GM23248 (cell line): ENCODE results near the gene PPP2R2B. TPM values are rescaled to one million over a fixed set of nuclear protein-coding genes. Genes with fewer than 3 reads are reported as not detected.
A peak's percentile ranks its signal among the peaks of the same experiment; 100 is the strongest.

Experiments
- DNase-seq: peaks from one replicate; pipeline ENCODE4 v3.0.0-alpha.2; 2015
- H2AFZ ChIP-seq: fragments of 200-600 bp; sonication (generic); 2 replicates; pipeline ENCODE4 v1.6.1; 2016; ENCODE audit warnings: antibody characterized with exemption
- H3F3A ChIP-seq: fragments of 200-600 bp; sonication (generic); 2 replicates; pipeline ENCODE4 v1.6.1; 2016; ENCODE audit warnings: mild to moderate bottlenecking, antibody characterized with exemption, mixed run types; ENCODE audit not compliant: insufficient read depth
- H3K27ac ChIP-seq: fragments of 200-600 bp; sonication (generic); 2 replicates; pipeline ENCODE4 v1.5.1; 2016; ENCODE audit warnings: mild to moderate bottlenecking
- H3K27me3 ChIP-seq: fragments of 200-600 bp; sonication (generic); replicated peaks from 2 replicates; pipeline ENCODE4 v1.6.1; 2016; ENCODE audit warnings: mild to moderate bottlenecking; ENCODE audit not compliant: insufficient read depth
- H3K36me3 ChIP-seq: fragments of 200-600 bp; sonication (generic); 2 replicates; pipeline ENCODE4 v1.6.1; 2016; ENCODE audit warnings: low read depth, mild to moderate bottlenecking
- H3K4me1 ChIP-seq: fragments of 200-600 bp; sonication (generic); 2 replicates; pipeline ENCODE4 v1.6.1; 2016; ENCODE audit warnings: mild to moderate bottlenecking; ENCODE audit not compliant: insufficient read depth
- H3K4me2 ChIP-seq: fragments of 200-600 bp; sonication (generic); one replicate; pipeline ENCODE4 v1.6.1; 2016; ENCODE audit warnings: mild to moderate bottlenecking; ENCODE audit not compliant: unreplicated experiment
- H3K4me3 ChIP-seq: fragments of 200-600 bp; sonication (generic); 2 replicates; pipeline ENCODE4 v1.5.1; 2016; ENCODE audit warnings: mild to moderate bottlenecking
- H3K79me2 ChIP-seq: fragments of 200-600 bp; sonication (generic); 2 replicates; pipeline ENCODE4 v1.6.1; 2016; ENCODE audit warnings: mild to moderate bottlenecking; ENCODE audit not compliant: insufficient read depth
- H3K9ac ChIP-seq: fragments of 200-600 bp; sonication (generic); 2 replicates; pipeline ENCODE4 v1.6.1; 2016; ENCODE audit warnings: mild to moderate bottlenecking
- H3K9me2 ChIP-seq: fragments of 200-600 bp; sonication (generic); 2 replicates; pipeline ENCODE4 v1.6.1; 2016; ENCODE audit warnings: mixed run types, mild to moderate bottlenecking, moderate library complexity; ENCODE audit not compliant: insufficient read depth
- H3K9me3 ChIP-seq: fragments of 200-600 bp; sonication (generic); one replicate; pipeline ENCODE4 v1.6.1; 2017; ENCODE audit warnings: low read depth
- H4K20me1 ChIP-seq: fragments of 200-600 bp; sonication (generic); 2 replicates; pipeline ENCODE4 v1.6.0; 2016; ENCODE audit not compliant: insufficient read depth
- EZH2 ChIP-seq: fragments of 200-600 bp; sonication (generic); IDR thresholded peaks from 2 replicates; pipeline ENCODE4 v1.6.1; 2018; ENCODE audit warnings: antibody characterized with exemption, mild to moderate bottlenecking; ENCODE audit not compliant: insufficient read depth, poor library complexity, severe bottlenecking
- EZH2phosphoT487 ChIP-seq: fragments of 200-600 bp; sonication (generic); IDR thresholded peaks from 2 replicates; pipeline ENCODE4 v1.6.1; 2018; ENCODE audit warnings: antibody characterized with exemption, moderate library complexity, mild to moderate bottlenecking, low read depth; ENCODE audit not compliant: insufficient read depth
- WGBS, 2 experiments: methylation state at CpG; one replicate each; pipeline ENCODE4 v1.1.6; 2015 to 2017; ENCODE audit warnings: low lambda C conversion rate in 2 of 2, low coverage in 1 of 2; ENCODE audit errors: missing lambda C conversion rate in 2 of 2; 5-methylcytosine and 5-hydroxymethylcytosine counted together
- in situ Hi-C: fragments of 300-500 bp; cut with MboI; formaldehyde crosslinking; loops from 2 replicates; pipeline ENCODE4 v1.15.0; 2020
- polyA plus RNA-seq: library from polyadenylated mRNA; unstranded; fragments of >200 nt; fragmentation: Nextera tagmentation; extraction: Ambion mirVana; gene quantifications from 2 replicates; pipeline ENCODE4 v1.2.1, GENCODE V29; 2016
- total RNA-seq: library from RNA; depleted of rRNA; stranded (reverse); fragments of >200 nt; shearing (Covaris generic); gene quantifications from 2 replicates; pipeline ENCODE4 v1.2.3, GENCODE V29; 2014

Gene PPP2R2B
- total and polyA plus RNA-seq, 2 experiments from 2014 or later = 0.11 to 0.28 TPM

DNA sequence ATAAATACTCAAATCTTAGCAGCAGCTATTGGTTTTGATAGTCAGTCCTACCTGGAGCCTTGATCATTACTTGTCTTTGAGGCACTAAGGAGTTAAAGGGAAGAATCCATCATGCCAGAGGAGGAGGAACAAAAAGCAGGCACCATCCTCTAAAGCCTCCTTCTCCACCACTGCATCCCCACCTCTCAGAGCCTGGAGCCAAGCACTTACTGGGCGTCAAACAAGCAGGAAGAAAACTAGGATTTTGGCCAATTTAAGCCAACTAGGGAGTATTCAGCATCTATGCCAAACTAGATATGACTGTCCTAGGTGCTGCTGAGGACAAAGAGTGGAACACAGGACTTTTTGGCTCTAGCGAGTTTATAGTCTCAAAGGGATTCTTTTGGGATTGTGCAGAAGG, 152.5 kb downstream of the PPP2R2B start:
- Histone ChIP-seq H3K9ac (no peak overlapping the region), H3K36me3 (no peaks in the 10 kb centered on the region), H3K79me2 (no peaks in the 10 kb centered on the region), H2AFZ (no peak overlapping the region), H4K20me1 (no peaks in the 10 kb centered on the region), H3K4me3 (no peak overlapping the region), H3K9me3 (no peaks in the 10 kb centered on the region), H3F3A (peaks cover 4% of the 10 kb centered on the region; the same call in 1 of the 2 replicates), H3K27me3 (no peaks in the 10 kb centered on the region), H3K4me1 (0 out of 2 replicates have a peak, but pooled peaks cover under 1% of the 10 kb centered on the region), H3K9me2 (no peaks in the 10 kb centered on the region), H3K4me2 (no peak overlapping the region), H3K27ac (no peak overlapping the region)
- no peak for DNase-seq
- no peak for TF ChIP-seq EZH2phosphoT487
- no peak for TF ChIP-seq EZH2
- in situ Hi-C loops = no loop called here
- WGBS, 2 experiments = 29% methylated on average over 2 of the region's 2 CpGs

DNA sequence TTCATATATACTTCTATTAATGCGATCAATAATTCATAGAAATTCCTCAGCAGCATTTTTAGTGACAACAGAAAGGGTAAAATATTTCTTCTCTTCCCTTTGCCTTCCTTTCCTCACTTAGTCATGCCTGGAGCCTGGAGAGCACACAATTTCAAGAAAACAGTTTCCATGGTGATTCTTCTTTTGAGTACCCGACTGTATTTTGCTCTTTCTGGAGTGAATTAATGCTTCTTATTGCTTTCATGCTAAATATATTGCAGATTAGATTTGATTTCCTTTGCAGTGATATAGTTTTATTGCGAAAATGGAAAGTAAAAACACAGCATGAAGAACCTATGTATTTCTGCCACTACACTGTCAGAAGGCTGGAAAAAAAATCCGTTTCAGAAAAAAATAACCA, 153.5 kb downstream of the PPP2R2B start:
- H3K4me3 ChIP-seq = no peak overlapping the region
- no peaks in the 10 kb centered on the region for H3K4me1 ChIP-seq
- WGBS, 2 experiments = 31 to 33% methylated on average over 4 of the region's 4 CpGs
- H3K79me2 ChIP-seq = no peaks in the 10 kb centered on the region
- in situ Hi-C loops = no loop called here
- H3K4me2 ChIP-seq = no peak overlapping the region
- H3K27ac ChIP-seq = no peak overlapping the region
- H4K20me1 ChIP-seq = no peaks in the 10 kb centered on the region
- DNase-seq = peak; percentile 39
- no peaks in the 10 kb centered on the region for H3K27me3 ChIP-seq
- no peak overlapping the region for H2AFZ ChIP-seq
- no peaks in the 10 kb centered on the region for H3K9me3 ChIP-seq
- no peaks in the 10 kb centered on the region for H3F3A ChIP-seq
- H3K9me2 ChIP-seq = no peaks in the 10 kb centered on the region
- TF ChIP-seq EZH2 (no peak), EZH2phosphoT487 (no peak)
- no peak overlapping the region for H3K9ac ChIP-seq
- H3K36me3 ChIP-seq = no peaks in the 10 kb centered on the region

DNA sequence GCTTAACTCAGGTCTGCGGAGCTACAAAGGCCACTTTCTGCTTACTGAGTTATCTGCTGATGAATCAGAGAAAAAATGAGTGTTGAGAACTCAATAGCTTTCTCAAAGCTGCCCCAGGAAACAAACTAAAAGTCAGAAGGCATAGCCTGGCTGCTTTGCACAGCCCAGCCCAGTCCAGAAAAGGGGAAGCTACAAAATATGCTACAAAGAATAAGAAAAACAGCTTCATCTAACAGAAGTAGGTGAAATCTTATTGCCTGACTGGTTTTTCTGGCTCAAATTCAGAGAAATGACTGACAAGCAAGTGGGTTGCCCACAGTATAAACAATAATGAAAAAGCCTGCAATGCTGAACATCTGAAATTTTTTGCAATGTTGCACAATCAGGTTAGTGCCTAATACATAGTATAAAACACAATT, 156.2 kb downstream of the PPP2R2B start:
- no peak for TF ChIP-seq EZH2phosphoT487
- no peak for TF ChIP-seq EZH2
- Histone ChIP-seq H3K36me3 (no peaks in the 10 kb centered on the region), H3K79me2 (no peaks in the 10 kb centered on the region), H3K9ac (no peak overlapping the region), H3K27ac (no peak overlapping the region), H3K4me3 (no peak overlapping the region), H3K9me3 (no peaks in the 10 kb centered on the region), H4K20me1 (no peaks in the 10 kb centered on the region), H3K4me2 (no peak overlapping the region), H3K9me2 (no peaks in the 10 kb centered on the region), H3F3A (no peaks in the 10 kb centered on the region), H3K27me3 (no peaks in the 10 kb centered on the region; the same call in 1 of the 2 replicates), H3K4me1 (no peaks in the 10 kb centered on the region), H2AFZ (no peak overlapping the region)
- 53 to 61% methylated on average over 1 of the region's 1 CpG for WGBS, 2 experiments
- in situ Hi-C loops = no loop called here
- peak; percentile 22 for DNase-seq

- in situ Hi-C loops = no loop called here
- Histone ChIP-seq H3K9me3 (no peaks in the 10 kb centered on the region), H3K4me2 (no peak overlapping the region), H3K27ac (no peak overlapping the region), H3F3A (no peaks in the 10 kb centered on the region), H2AFZ (no peak overlapping the region), H3K36me3 (no peaks in the 10 kb centered on the region), H3K79me2 (no peaks in the 10 kb centered on the region), H4K20me1 (no peaks in the 10 kb centered on the region), H3K4me3 (no peak overlapping the region), H3K4me1 (no peaks in the 10 kb centered on the region), H3K9ac (no peak overlapping the region), H3K9me2 (no peaks in the 10 kb centered on the region), H3K27me3 (no peaks in the 10 kb centered on the region; the same call in 1 of the 2 replicates)
- TF ChIP-seq EZH2phosphoT487 = no peak
- TF ChIP-seq EZH2 = no peak
- DNase-seq = no peak
- WGBS, 2 experiments = 38 to 53% methylated on average over 5 of the region's 5 CpGs
Observed at GRCh38 chr5:146721073-146721815, 157.3 kb downstream of the PPP2R2B start.
